ENCODE data around the gene PPP2CA. TPM values are rescaled to one million over a fixed set of nuclear protein-coding genes. Genes with fewer than 3 reads are reported as not detected.
A peak's percentile ranks its signal among the peaks of the same experiment; 100 is the strongest.
"Not testable (repeated sequence)": the region's sequence is repeated elsewhere in the genome, so short reads cannot be mapped to it uniquely, and the experiment has no call there.

PPP2CA gene
- total and polyA plus RNA-seq, 10 donors = 23.5 to 175 (median 105) TPM

GRCh38 chr5:134224888-134225779 lies 739 bp downstream of the PPP2CA start:
- WGBS, 5 donors = 0 to 2% (median 0%) methylated on average over 12 to 49 of the region's 49 CpGs
- H3K36me3 ChIP-seq = peaks cover 0 to 11% (median 5%) of the 10 kb centered on the region in 6 donors
- H3K27ac ChIP-seq = peak overlapping the region; percentile 97 to 100 (median 100)
- peak; percentile 92 for DNase-seq
- no peaks in the 10 kb centered on the region for H3K9me3 ChIP-seq
- intact Hi-C loops (cut with DNase I; ENCODE audit: low total_unique reads) = no loop called here
- TF ChIP-seq POLR2A (IDR thresholded peaks at IDR 0.05) (no peak), CTCF (IDR thresholded peaks at IDR 0.05 in 8 of 11, conservative IDR thresholded peaks at IDR 0.05 in 3 of 11) (peak in 2 of 11 experiments; percentile 7 to 29)
- peaks cover 43 to 63% (median 58%) of the 10 kb centered on the region in 6 donors for H3K4me1 ChIP-seq
- peak overlapping the region; percentile 64 to 97 (median 84) for H3K4me3 ChIP-seq
- H3K27me3 ChIP-seq (replicated peaks in 1 of 7) = no peaks in the 10 kb centered on the region

- no peak for DNase-seq
- WGBS, 5 donors = 37 to 49% (median 38%) methylated on average over 9 of the region's 9 CpGs
- intact Hi-C loops (cut with DNase I; ENCODE audit: low total_unique reads) = no loop called here
- Histone ChIP-seq H3K36me3 (peaks cover 0 to 19% (median 7%) of the 10 kb centered on the region in 6 donors), H3K9me3 (no peaks in the 10 kb centered on the region), H3K4me3 (peak overlapping the region in 7 of 8 donors; percentile 64 to 94 (median 81)), H3K4me1 (peaks cover 56 to 78% (median 73%) of the 10 kb centered on the region in 6 donors), H3K27me3 (replicated peaks in 1 of 7) (no peaks in the 10 kb centered on the region), H3K27ac (peak overlapping the region in 7 of 8 donors; percentile 97 to 100 (median 100))
- TF ChIP-seq CTCF (IDR thresholded peaks at IDR 0.05 in 8 of 11, conservative IDR thresholded peaks at IDR 0.05 in 3 of 11) (no peak), POLR2AphosphoS5 (IDR thresholded peaks at IDR 0.05) (no peak), POLR2A (IDR thresholded peaks at IDR 0.05) (no peak)
Observed at GRCh38 chr5:134223406-134224248, 2.2 kb downstream of the PPP2CA start.

DNA sequence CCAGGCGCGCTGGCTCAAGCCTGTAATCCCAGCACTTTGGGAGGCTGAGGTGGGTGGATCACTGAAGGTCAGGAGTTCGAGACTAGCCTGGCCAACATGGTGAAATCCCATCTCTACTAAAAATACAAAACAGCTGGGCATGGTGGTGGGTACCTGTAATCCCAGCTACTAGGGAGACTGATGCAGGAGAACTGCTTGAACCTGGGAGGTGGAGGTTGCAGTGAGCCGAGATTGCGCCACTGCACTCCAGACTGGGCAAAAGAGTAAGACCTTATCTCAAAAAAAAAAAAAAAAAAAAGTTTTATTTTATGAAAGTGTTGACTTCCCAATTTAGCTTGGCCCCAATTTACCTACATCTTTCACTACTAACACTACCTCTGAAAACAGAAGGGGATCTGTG lies 4.2 kb downstream of the PPP2CA start:
- Histone ChIP-seq H3K27ac (peak overlapping the region in 2 of 8 donors; percentile 8 to 24), H3K4me1 (peaks cover 67 to 87% (median 84%) of the 10 kb centered on the region in 6 donors), H3K36me3 (peaks cover 0 to 19% (median 7%) of the 10 kb centered on the region in 6 donors), H3K4me3 (peak overlapping the region in 1 of 8 donors; percentile 81)
- intact Hi-C loops (cut with DNase I; ENCODE audit: low total_unique reads); H3K27me3 ChIP-seq (replicated peaks in 1 of 7); H3K9me3 ChIP-seq; DNase-seq: not testable (repeated sequence)
- 80 to 99% (median 94%) methylated on average over 5 of the region's 5 CpGs for WGBS, 5 donors

GRCh38 chr5:134215757-134216156 lies 10.1 kb downstream of the PPP2CA start:
- H3K4me3 ChIP-seq = no peak overlapping the region
- no peak for DNase-seq
- no peaks in the 10 kb centered on the region for H3K27me3 ChIP-seq (replicated peaks in 1 of 7)
- peaks cover 31 to 100% (median 73%) of the 10 kb centered on the region in 6 donors for H3K4me1 ChIP-seq
- H3K36me3 ChIP-seq = peaks cover 0 to 24% (median 7%) of the 10 kb centered on the region in 6 donors
- peaks cover 0 to 9% (median 0%) of the 10 kb centered on the region in 8 donors for H3K9me3 ChIP-seq
- intact Hi-C loops (cut with DNase I; ENCODE audit: low total_unique reads) = no loop called here
- WGBS, 5 donors = 68 to 90% (median 82%) methylated on average over 2 of the region's 2 CpGs
- no peak overlapping the region for H3K27ac ChIP-seq
- TF ChIP-seq CTCF (IDR thresholded peaks at IDR 0.05 in 8 of 11, conservative IDR thresholded peaks at IDR 0.05 in 3 of 11) (no peak), POLR2A (IDR thresholded peaks at IDR 0.05) (no peak), POLR2AphosphoS5 (IDR thresholded peaks at IDR 0.05) (no peak)

- H3K9me3 ChIP-seq; H3K4me3 ChIP-seq; H3K27me3 ChIP-seq (replicated peaks in 1 of 7); intact Hi-C loops (cut with DNase I; ENCODE audit: low total_unique reads); H3K27ac ChIP-seq; DNase-seq: not testable (repeated sequence)
- Histone ChIP-seq H3K4me1 (peaks cover 3 to 100% (median 66%) of the 10 kb centered on the region in 6 donors), H3K36me3 (peaks cover 0 to 10% (median under 1%) of the 10 kb centered on the region in 6 donors)
- WGBS, 5 donors = 96 to 98% (median 97%) methylated on average over 14 of the region's 14 CpGs
Observed at GRCh38 chr5:134211263-134212031, 14.4 kb downstream of the PPP2CA start.

Measured in spleen (tissue), 11 donors.